ENCODE results near the gene TAB2. TPM values are rescaled to one million over a fixed set of nuclear protein-coding genes. Genes with fewer than 3 reads are reported as not detected.

TAB2 gene
- total and polyA plus RNA-seq, 2 of the 8 experiments (the other 6 are each of a cell fraction or from before 2014, with no cell fraction given), result 40.4 to 63.0 TPM

DNA sequence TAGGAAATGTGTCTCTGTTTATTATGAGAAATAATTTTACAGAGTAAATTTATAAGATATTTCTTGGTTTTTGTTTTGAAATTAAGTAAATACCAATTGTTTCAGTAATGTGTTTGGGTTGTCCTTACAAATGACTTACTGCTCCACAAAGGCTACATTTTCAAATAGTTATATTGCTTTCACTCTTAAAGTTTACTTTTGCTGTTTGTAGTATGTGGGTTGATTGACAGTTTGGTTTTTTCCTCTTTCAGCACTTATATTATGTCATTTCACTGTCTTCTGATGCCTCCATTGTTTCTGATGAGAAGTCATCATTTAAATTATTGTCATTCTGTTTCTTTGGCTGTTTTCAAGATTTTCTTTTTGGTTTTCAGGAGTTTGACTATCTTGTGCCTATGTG is 47.7 kb downstream of the TAB2 start:
- Histone ChIP-seq H4K91ac (replicated peaks; ENCODE audit: insufficient read length, low read length) (no peak overlapping the region), H2BK12ac (ENCODE audit: low read depth, low read length) (no peak overlapping the region), H3K14ac (ENCODE audit: insufficient read length) (no peak overlapping the region), H3K4me3 (ENCODE audit: extremely low read depth in 1 of 4, insufficient read depth in 2 of 4, low read depth in 3 of 4, low read length in 4 of 4) (no peak overlapping the region), H3K4me2 (ENCODE audit: insufficient read depth in 1 of 2, low read depth in 2 of 2, low read length in 2 of 2) (no peak overlapping the region), H3K27me3 (replicated peaks in 1 of 4; ENCODE audit: control insufficient read depth in 3 of 4, extremely low read depth in 1 of 4, insufficient read depth in 3 of 4, low read length in 3 of 4) (no peaks in the 10 kb centered on the region), H2BK5ac (ENCODE audit: low read depth, low read length) (no peak overlapping the region), H3K4me1 (replicated peaks in 1 of 4; ENCODE audit: control insufficient read depth in 3 of 4, insufficient read depth in 4 of 4, low read length in 3 of 4) (peaks cover 0 to 2% (median 0%) of the 10 kb centered on the region in 4 experiments; a peak in 1 of 7 replicates), H4K5ac (ENCODE audit: insufficient read length, low read depth, low read length) (no peak overlapping the region), H4K20me1 (replicated peaks in 1 of 2; ENCODE audit: control insufficient read depth in 1 of 2, insufficient read depth in 2 of 2, low read length in 2 of 2) (peaks cover 3 to 7% of the 10 kb centered on the region in 2 experiments), H3K27ac (ENCODE audit: low read depth, low read length) (no peak overlapping the region), H3K9ac (replicated peaks in 1 of 4; ENCODE audit: extremely low read depth in 1 of 4, low read depth in 3 of 4, low read length in 3 of 4) (no peak overlapping the region), H3K4ac (replicated peaks; ENCODE audit: insufficient read length, low read depth, low read length) (no peak overlapping the region), H3K23ac (ENCODE audit: insufficient read length) (no peak overlapping the region), H3K23me2 (ENCODE audit: low read depth, low read length) (no peaks in the 10 kb centered on the region), H3K18ac (ENCODE audit: extremely low read depth, low read length) (no peak overlapping the region), H3K79me2 (ENCODE audit: control insufficient read depth in 1 of 2, insufficient read depth in 2 of 2, low read length in 2 of 2) (peaks cover 13 to 93% of the 10 kb centered on the region in 2 experiments), H2BK120ac (replicated peaks; ENCODE audit: low read depth, low read length) (no peak overlapping the region), H2AK5ac (ENCODE audit: low read depth, low read length) (no peak overlapping the region), H3K56ac (replicated peaks; ENCODE audit: insufficient read length, low read depth, low read length) (no peak overlapping the region), H3K36me3 (ENCODE audit: control insufficient read depth in 2 of 4, insufficient read depth in 4 of 4, low read length in 3 of 4) (peaks cover 0 to 2% (median 0%) of the 10 kb centered on the region in 4 experiments; a peak in 1 of 8 replicates), H3K79me1 (ENCODE audit: low read depth, low read length) (peaks cover 7% of the 10 kb centered on the region; the same call in 1 of the 2 replicates), H4K8ac (ENCODE audit: extremely low read depth, insufficient read depth, low read length) (no peak overlapping the region), H3K9me3 (ENCODE audit: insufficient read depth in 2 of 2, low read depth in 1 of 2, low read length in 1 of 2) (no peaks in the 10 kb centered on the region), H2BK20ac (ENCODE audit: low read length) (no peak overlapping the region), H2AFZ (ENCODE audit: low read length) (no peak overlapping the region), H2BK15ac (ENCODE audit: low read length) (no peak overlapping the region)
- no peak for FAIRE-seq
- ChIA-PET POLR2A (ENCODE audit: partially characterized antibody) (no interaction called here), CTCF (ENCODE audit: partially characterized antibody) (no interaction called here)
- no peak for DNase-seq (ENCODE audit: low read depth in 1 of 2, low spot score in 2 of 2)
- TF ChIP-seq BRCA1 (IDR thresholded peaks at IDR 0.05; ENCODE audit: low read depth, low read length), result no peak
